ENCODE data around the gene NDUFA3.

GRCh38 chr19:54062643-54063042 is 40.0 kb upstream of the NDUFA3 start:
- no peak for TF ChIP-seq CTCF (IDR thresholded peaks at IDR 0.05)
- no peak for TF ChIP-seq POLR2A (IDR thresholded peaks at IDR 0.05)

Measured in uterus (tissue), 2 donors.